WTC11 (cell line): ENCODE measurements around the gene FAM43A.

Experiments used
- ATF2 ChIP-seq: sonication (generic); formaldehyde crosslinking; IDR thresholded peaks from 2 replicates; pipeline ENCODE4 v1.8.1; 2022; ENCODE audit warnings: low read depth, missing genetic modification reagents, borderline replicate concordance
- CDX4 ChIP-seq: fragments of 250-450 bp; sonication (Bioruptor Pico); IDR thresholded peaks from 2 replicates; pipeline ENCODE4 v1.9.0; 2021; ENCODE audit warnings: moderate library complexity, mild to moderate bottlenecking, inconsistent platforms, borderline replicate concordance
- CREB1 ChIP-seq: sonication (generic); formaldehyde crosslinking; IDR thresholded peaks from 2 replicates; pipeline ENCODE4 v1.8.0; 2023; ENCODE audit warnings: mild to moderate bottlenecking, missing genetic modification reagents
- CREM ChIP-seq: sonication (generic); formaldehyde crosslinking; IDR thresholded peaks from 2 replicates; pipeline ENCODE4 v1.8.1; 2022; ENCODE audit warnings: mild to moderate bottlenecking, missing genetic modification reagents, moderate library complexity
- CTCF ChIP-seq: fragments of 200-600 bp; IDR thresholded peaks from 2 replicates; pipeline ENCODE4 v1.8.0; 2022; ENCODE audit warnings: antibody characterized with exemption
- KAT7 ChIP-seq: sonication (generic); formaldehyde crosslinking; IDR thresholded peaks from 2 replicates; pipeline ENCODE4 v1.8.1; 2023; ENCODE audit warnings: missing genetic modification reagents, mild to moderate bottlenecking, borderline replicate concordance
- PRRX2 ChIP-seq: fragments of 250-450 bp; sonication (Bioruptor Pico); IDR thresholded peaks from 2 replicates; pipeline ENCODE4 v1.8.0; 2021; ENCODE audit warnings: mild to moderate bottlenecking
- RELA ChIP-seq: sonication (generic); formaldehyde crosslinking; IDR thresholded peaks from 2 replicates; pipeline ENCODE4 v1.8.1; 2022; ENCODE audit warnings: missing genetic modification reagents, mild to moderate bottlenecking, borderline replicate concordance
- ZNF121 ChIP-seq: sonication (generic); formaldehyde crosslinking; IDR thresholded peaks from 2 replicates; pipeline ENCODE4 v1.8.0; 2023; ENCODE audit warnings: missing genetic modification reagents
- ZNF671 ChIP-seq: fragments of 250-450 bp; sonication (Bioruptor Pico); IDR thresholded peaks from 2 replicates; pipeline ENCODE4 v1.8.0; 2021; ENCODE audit warnings: mild to moderate bottlenecking

- TF ChIP-seq CREM (CRISPR knock-in tag) (no peak), RELA (CRISPR knock-in tag) (no peak), CREB1 (CRISPR knock-in tag) (no peak), ZNF121 (CRISPR knock-in tag) (no peak), CTCF (no peak), KAT7 (CRISPR knock-in tag) (no peak), ATF2 (CRISPR knock-in tag) (no peak), CDX4 (no peak), ZNF671 (CRISPR knock-in tag) (no peak), PRRX2 (CRISPR knock-in tag) (no peak)
These were observed 27.8 kb downstream of the FAM43A start for GRCh38 chr3:194713299-194714136.
